KMS-11 (cell line): ENCODE measurements around the gene CDX2.
"Not testable (repeated sequence)": the region's sequence is repeated elsewhere in the genome, so short reads cannot be mapped to it uniquely, and the experiment has no call there.

Experiments used
- H2AFZ ChIP-seq: fragments of 200-600 bp; sonication (generic); 2 replicates; pipeline ENCODE4 v1.6.1; 2016; ENCODE audit warnings: antibody characterized with exemption, mixed run types, low read depth
- H3K27ac ChIP-seq: fragments of 200-600 bp; sonication (generic); 2 replicates; pipeline ENCODE4 v1.6.1; 2016; ENCODE audit warnings: mild to moderate bottlenecking, mixed run types
- H3K27me3 ChIP-seq: fragments of 200-600 bp; sonication (generic); 2 replicates; pipeline ENCODE4 v1.6.1; 2017; ENCODE audit warnings: mild to moderate bottlenecking, low read depth, mixed run types, moderate library complexity; ENCODE audit not compliant: insufficient read depth
- H3K36me3 ChIP-seq: fragments of 200-600 bp; sonication (generic); 2 replicates; pipeline ENCODE4 v1.6.1; 2017; ENCODE audit warnings: mild to moderate bottlenecking, mixed run types; ENCODE audit not compliant: insufficient read depth
- H3K4me1 ChIP-seq: fragments of 200-600 bp; sonication (generic); 2 replicates; pipeline ENCODE4 v1.6.1; 2016; ENCODE audit warnings: mild to moderate bottlenecking, low read depth, mixed run types; ENCODE audit not compliant: poor library complexity, severe bottlenecking
- H3K4me2 ChIP-seq: fragments of 200-600 bp; sonication (generic); 2 replicates; pipeline ENCODE4 v1.7.0; 2016; ENCODE audit warnings: mild to moderate bottlenecking, mixed run types
- H3K4me3 ChIP-seq: fragments of 200-600 bp; sonication (generic); IDR thresholded peaks from 2 replicates; pipeline ENCODE4 v1.6.1; 2017; ENCODE audit warnings: low read depth, low read length, mixed read lengths; ENCODE audit not compliant: insufficient read depth
- H3K79me2 ChIP-seq: fragments of 200-600 bp; sonication (generic); 2 replicates; pipeline ENCODE4 v1.6.1; 2016; ENCODE audit warnings: low read depth, mixed run types; ENCODE audit not compliant: insufficient read depth
- H3K9ac ChIP-seq: fragments of 200-600 bp; sonication (generic); 2 replicates; pipeline ENCODE4 v1.6.1; 2016; ENCODE audit warnings: mild to moderate bottlenecking, mixed run types
- H4K20me1 ChIP-seq: fragments of 200-600 bp; sonication (generic); 2 replicates; pipeline ENCODE4 v1.6.1; 2016; ENCODE audit warnings: mild to moderate bottlenecking, mixed run types; ENCODE audit not compliant: insufficient read depth
- TF ChIP-seq, protein P1 (sequence below): fragments of 200-600 bp; sonication (generic); conservative IDR thresholded peaks from 2 replicates; pipeline ENCODE4 v1.6.1; 2017; ENCODE audit warnings: low read depth, mild to moderate bottlenecking, antibody characterized with exemption, low read length, moderate library complexity, mixed read lengths

CDX2 gene

DNA sequence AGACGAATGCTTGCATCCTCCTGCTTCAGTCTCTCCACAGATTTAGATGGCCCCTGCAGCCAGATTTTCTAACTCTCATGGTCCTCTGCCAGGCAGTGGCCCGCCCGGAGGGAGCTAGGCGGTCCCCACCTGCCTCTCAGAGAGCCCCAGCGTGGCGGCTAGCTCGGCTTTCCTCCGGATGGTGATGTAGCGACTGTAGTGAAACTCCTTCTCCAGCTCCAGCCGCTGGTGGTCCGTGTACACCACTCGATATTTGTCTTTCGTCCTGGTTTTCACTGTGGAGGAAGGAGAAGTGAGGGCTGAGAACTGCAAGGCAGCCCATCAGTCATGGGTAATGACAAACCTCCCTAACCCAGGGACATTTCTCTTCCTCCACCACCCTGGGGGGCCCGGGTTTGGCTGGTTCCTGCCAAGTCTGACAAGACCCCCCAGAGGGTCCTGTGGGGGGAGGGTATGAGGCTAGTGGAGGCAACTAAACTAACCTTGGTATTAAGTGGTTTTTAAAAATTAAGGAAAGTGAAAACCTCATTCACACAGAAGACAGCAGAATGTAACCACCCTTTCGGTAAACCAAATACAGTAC, 4.3 kb downstream of the CDX2 start:
- TF ChIP-seq, protein P1, sequence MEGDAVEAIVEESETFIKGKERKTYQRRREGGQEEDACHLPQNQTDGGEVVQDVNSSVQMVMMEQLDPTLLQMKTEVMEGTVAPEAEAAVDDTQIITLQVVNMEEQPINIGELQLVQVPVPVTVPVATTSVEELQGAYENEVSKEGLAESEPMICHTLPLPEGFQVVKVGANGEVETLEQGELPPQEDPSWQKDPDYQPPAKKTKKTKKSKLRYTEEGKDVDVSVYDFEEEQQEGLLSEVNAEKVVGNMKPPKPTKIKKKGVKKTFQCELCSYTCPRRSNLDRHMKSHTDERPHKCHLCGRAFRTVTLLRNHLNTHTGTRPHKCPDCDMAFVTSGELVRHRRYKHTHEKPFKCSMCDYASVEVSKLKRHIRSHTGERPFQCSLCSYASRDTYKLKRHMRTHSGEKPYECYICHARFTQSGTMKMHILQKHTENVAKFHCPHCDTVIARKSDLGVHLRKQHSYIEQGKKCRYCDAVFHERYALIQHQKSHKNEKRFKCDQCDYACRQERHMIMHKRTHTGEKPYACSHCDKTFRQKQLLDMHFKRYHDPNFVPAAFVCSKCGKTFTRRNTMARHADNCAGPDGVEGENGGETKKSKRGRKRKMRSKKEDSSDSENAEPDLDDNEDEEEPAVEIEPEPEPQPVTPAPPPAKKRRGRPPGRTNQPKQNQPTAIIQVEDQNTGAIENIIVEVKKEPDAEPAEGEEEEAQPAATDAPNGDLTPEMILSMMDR = no peak
- Histone ChIP-seq H3K79me2 (no peaks in the 10 kb centered on the region), H3K4me2 (no peak overlapping the region), H3K4me1 (no peaks in the 10 kb centered on the region), H3K27me3 (no peaks in the 10 kb centered on the region), H3K4me3 (no peak overlapping the region), H2AFZ (no peak overlapping the region), H4K20me1 (no peaks in the 10 kb centered on the region), H3K27ac (no peak overlapping the region), H3K36me3 (no peaks in the 10 kb centered on the region), H3K9ac (no peak overlapping the region)

DNA sequence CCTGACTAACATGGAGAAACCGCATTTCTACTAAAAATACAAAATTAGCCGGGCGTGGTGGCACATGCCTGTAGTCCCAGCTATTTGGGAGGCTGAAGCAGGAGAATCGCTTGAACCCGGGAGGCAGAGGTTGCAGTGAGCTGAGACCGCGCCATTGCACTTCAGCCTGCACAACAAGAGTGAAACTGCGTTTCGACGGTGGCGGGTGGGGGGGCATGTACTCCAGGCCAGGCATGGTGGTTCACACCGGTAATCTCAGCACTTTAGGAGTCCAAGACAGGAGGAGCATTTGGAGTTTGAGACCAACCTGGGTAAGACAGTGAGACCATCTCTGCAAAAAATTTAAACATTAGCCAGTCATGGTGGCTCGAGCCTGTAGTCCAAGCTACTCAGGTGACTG, 4.9 kb downstream of the CDX2 start:
- H3K4me2 ChIP-seq, H3K27ac ChIP-seq, H3K36me3 ChIP-seq, H3K79me2 ChIP-seq, H3K4me1 ChIP-seq, H3K9ac ChIP-seq, H2AFZ ChIP-seq, H3K27me3 ChIP-seq, H4K20me1 ChIP-seq, H3K4me3 ChIP-seq: not testable (repeated sequence)

DNA sequence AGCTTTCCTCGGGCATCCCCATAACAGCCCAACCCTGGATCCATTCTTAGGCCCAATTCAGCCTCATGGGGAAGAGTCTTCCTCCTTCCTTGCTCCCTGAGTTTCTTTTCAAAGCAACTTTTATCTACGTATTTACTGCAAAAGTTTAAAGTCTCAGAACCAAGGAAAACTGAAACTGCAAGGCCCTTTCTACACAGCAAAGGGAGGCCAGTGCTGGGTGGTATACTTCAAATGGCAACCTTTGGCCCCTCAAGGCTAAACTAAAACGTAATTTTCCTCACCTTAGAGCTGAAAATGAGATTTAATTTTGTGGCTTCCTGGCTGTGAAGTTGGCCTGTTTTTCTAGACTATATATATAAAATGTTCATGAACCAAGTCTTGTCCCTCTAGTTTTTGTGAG, 5.6 kb downstream of the CDX2 start:
- no peaks in the 10 kb centered on the region for H3K27me3 ChIP-seq
- no peak overlapping the region for H2AFZ ChIP-seq
- no peaks in the 10 kb centered on the region for H3K4me1 ChIP-seq
- no peak overlapping the region for H3K4me2 ChIP-seq
- H3K9ac ChIP-seq = no peak overlapping the region
- TF ChIP-seq, protein P1 = no peak
- H3K4me3 ChIP-seq = no peak overlapping the region
- H3K36me3 ChIP-seq = no peaks in the 10 kb centered on the region
- H4K20me1 ChIP-seq = no peaks in the 10 kb centered on the region
- H3K79me2 ChIP-seq = no peaks in the 10 kb centered on the region
- H3K27ac ChIP-seq = no peak overlapping the region

DNA sequence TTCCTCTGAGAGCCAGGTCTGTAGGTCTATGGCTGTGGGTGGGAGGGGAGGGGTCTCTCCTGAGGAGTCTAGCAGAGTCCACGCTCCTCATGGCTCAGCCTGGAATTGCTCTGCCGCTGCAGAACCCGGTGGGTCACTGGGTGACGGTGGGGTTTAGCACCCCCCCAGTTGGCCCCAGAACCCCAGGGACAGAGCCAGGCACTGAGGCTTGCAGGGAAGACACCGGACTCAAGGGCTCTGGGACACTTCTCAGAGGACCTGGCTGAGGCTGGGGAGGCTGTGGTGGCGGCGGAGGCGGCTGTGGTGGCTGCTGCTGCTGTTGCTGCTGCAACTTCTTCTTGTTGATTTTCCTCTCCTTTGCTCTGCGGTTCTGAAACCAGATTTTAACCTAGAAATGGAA, 6.1 kb downstream of the CDX2 start:
- Histone ChIP-seq H3K4me3 (no peak overlapping the region), H4K20me1 (no peaks in the 10 kb centered on the region), H2AFZ (no peak overlapping the region), H3K27ac (no peak overlapping the region), H3K9ac (no peak overlapping the region), H3K4me1 (no peaks in the 10 kb centered on the region), H3K4me2 (no peak overlapping the region), H3K27me3 (no peaks in the 10 kb centered on the region), H3K36me3 (no peaks in the 10 kb centered on the region), H3K79me2 (no peaks in the 10 kb centered on the region)
- TF ChIP-seq, protein P1 = no peak

DNA sequence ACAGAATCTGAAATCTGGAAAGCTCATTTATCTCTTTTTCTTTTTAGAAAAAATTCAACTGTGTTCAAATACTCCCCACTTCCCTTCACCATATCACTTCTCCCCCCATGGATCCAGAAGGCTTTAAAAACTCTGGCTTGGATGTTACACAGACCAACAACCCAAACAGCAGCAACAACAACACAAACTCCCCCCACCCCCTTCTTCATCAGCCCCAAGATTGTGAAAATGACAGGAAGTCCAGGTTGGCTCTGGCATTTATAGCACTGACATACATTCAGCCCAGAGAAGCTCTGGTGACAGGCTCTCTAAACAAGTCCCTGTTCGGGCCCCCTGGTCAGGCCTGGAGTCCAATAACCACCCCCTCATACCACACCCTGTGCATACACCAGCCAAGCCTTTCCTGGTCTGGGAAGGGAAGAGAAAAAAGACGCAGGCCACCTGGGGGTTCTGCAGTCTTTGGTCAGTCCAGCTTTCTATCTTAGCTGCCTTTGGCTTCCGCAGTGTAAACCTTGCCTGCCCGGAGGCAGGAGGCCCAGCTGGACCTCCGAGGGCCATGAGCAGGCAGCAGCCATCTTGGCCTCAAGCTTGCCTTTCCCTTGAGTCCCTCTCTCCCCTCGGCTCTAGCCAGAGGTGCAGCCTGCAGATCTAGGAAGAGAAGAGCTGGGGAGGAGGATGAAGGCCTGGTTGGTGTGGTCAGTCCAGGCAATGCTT, 6.8 kb downstream of the CDX2 start:
- Histone ChIP-seq H3K4me3 (no peak overlapping the region), H3K27me3 (no peaks in the 10 kb centered on the region), H4K20me1 (no peaks in the 10 kb centered on the region), H3K4me1 (no peaks in the 10 kb centered on the region), H2AFZ (no peak overlapping the region), H3K27ac (no peak overlapping the region), H3K4me2 (no peak overlapping the region), H3K9ac (no peak overlapping the region), H3K36me3 (no peaks in the 10 kb centered on the region), H3K79me2 (no peaks in the 10 kb centered on the region)
- TF ChIP-seq, protein P1 = no peak
